22Rv1 (cell line): ENCODE data around the gene SLC8A3.

ENCODE experiments used
- ZFX ChIP-seq: fragments of 450-650 bp; IDR thresholded peaks from 2 replicates; pipeline ENCODE4 v1.6.1; 2017; ENCODE audit warnings: antibody characterized with exemption, borderline replicate concordance
- TF ChIP-seq, protein P1 (sequence below): fragments of 450-650 bp; IDR thresholded peaks from 2 replicates; pipeline ENCODE4 v1.5.1; 2017; ENCODE audit warnings: mild to moderate bottlenecking

DNA sequence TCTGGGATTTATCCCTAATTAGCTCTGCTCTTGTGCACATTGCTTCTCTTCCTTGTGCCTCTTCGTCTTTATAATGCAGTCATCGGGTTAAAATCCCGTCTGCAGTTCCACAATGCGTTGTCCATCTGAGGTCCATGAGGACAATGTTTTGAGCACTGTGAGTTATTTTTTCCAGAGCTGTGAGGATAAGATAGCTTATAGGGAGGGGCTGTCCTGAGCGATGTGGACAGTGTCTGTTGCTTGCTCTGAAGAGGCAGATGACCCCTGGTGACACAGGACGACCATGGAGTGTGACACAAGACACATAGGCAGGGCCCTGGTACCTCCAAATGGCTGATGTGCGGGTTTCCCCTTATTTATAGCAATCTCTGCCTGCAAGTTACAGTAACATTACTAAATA lies 177.0 kb downstream of the SLC8A3 start:
- TF ChIP-seq, protein P1, sequence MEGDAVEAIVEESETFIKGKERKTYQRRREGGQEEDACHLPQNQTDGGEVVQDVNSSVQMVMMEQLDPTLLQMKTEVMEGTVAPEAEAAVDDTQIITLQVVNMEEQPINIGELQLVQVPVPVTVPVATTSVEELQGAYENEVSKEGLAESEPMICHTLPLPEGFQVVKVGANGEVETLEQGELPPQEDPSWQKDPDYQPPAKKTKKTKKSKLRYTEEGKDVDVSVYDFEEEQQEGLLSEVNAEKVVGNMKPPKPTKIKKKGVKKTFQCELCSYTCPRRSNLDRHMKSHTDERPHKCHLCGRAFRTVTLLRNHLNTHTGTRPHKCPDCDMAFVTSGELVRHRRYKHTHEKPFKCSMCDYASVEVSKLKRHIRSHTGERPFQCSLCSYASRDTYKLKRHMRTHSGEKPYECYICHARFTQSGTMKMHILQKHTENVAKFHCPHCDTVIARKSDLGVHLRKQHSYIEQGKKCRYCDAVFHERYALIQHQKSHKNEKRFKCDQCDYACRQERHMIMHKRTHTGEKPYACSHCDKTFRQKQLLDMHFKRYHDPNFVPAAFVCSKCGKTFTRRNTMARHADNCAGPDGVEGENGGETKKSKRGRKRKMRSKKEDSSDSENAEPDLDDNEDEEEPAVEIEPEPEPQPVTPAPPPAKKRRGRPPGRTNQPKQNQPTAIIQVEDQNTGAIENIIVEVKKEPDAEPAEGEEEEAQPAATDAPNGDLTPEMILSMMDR, result no peak
- no peak for TF ChIP-seq ZFX
